Loucy (cell line): ENCODE results near the gene GNAO1.

ENCODE experiments used
- CTCF ChIP-seq: fragments of 200-600 bp; sonication (generic); conservative IDR thresholded peaks from 2 replicates; pipeline ENCODE4 v1.5.1; 2014; ENCODE audit warnings: mild to moderate bottlenecking, antibody characterized with exemption, low read length
- EZH2phosphoT487 ChIP-seq: fragments of 200-600 bp; IDR thresholded peaks from 2 replicates; pipeline ENCODE4 v1.6.1; 2018; ENCODE audit warnings: antibody characterized with exemption, mild to moderate bottlenecking, moderate library complexity, borderline replicate concordance

GRCh38 chr16:56336071-56336688, 144.9 kb downstream of the GNAO1 start:
- TF ChIP-seq EZH2phosphoT487 (no peak), CTCF (no peak)
